Adrenal gland (tissue), 5 donors: Measurements from ENCODE around the gene SMIM14.

Experiments
- POLR2A ChIP-seq, 2 donors: fragments of 450-650 bp; IDR thresholded peaks; one replicate each; pipeline ENCODE4 v1.6.1; 2017; ENCODE audit warnings: antibody characterized with exemption in 2 of 2, mild to moderate bottlenecking in 2 of 2, moderate library complexity in 1 of 2
- TF ChIP-seq, protein P1 (sequence below), 6 experiments: fragments of 450-650 bp in 4 of 6; fragments of 200-600 bp in 2 of 6; sonication (generic) in 1 of 6; IDR thresholded peaks; 1 replicate in 5 of 6; 2 replicates in 1 of 6; pipeline versions ENCODE4 v1.5.1 to v1.8.0; 2016 to 2021; ENCODE audit warnings: antibody characterized with exemption in 6 of 6, mild to moderate bottlenecking in 2 of 6, moderate library complexity in 1 of 6
- donor health status: DM: no; HTN: no; CAD: no.

DNA sequence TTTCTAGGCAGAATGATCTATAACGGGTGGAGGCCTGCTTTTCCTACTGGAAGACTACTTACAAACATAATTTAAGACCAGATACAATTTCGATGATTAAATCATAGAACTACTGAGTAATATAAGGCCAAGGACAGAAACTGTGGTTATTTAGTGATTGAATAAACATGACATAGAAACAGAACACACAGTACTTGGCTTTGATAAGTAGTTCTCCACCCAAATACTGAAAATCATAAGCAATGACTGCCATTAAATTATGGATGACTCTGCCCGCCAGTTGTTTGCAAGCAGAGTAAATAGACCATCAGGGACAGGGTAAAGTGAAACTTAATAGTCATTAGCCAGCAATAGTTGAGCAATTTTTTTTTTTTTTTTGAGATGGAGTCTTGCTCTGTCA lies 17.2 kb upstream of the SMIM14 start:
- TF ChIP-seq, protein P1, sequence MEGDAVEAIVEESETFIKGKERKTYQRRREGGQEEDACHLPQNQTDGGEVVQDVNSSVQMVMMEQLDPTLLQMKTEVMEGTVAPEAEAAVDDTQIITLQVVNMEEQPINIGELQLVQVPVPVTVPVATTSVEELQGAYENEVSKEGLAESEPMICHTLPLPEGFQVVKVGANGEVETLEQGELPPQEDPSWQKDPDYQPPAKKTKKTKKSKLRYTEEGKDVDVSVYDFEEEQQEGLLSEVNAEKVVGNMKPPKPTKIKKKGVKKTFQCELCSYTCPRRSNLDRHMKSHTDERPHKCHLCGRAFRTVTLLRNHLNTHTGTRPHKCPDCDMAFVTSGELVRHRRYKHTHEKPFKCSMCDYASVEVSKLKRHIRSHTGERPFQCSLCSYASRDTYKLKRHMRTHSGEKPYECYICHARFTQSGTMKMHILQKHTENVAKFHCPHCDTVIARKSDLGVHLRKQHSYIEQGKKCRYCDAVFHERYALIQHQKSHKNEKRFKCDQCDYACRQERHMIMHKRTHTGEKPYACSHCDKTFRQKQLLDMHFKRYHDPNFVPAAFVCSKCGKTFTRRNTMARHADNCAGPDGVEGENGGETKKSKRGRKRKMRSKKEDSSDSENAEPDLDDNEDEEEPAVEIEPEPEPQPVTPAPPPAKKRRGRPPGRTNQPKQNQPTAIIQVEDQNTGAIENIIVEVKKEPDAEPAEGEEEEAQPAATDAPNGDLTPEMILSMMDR (IDR thresholded peaks at IDR 0.05) = no peak
- TF ChIP-seq POLR2A (IDR thresholded peaks at IDR 0.05) = no peak
